Hepatocyte (in vitro differentiated cells): ENCODE measurements around the gene NXPH1.

Experiments used
- EZH2 ChIP-seq: fragments of 200-600 bp; sonication (generic); IDR thresholded peaks from 2 replicates; pipeline ENCODE4 v1.6.1; 2016; ENCODE audit warnings: antibody characterized with exemption, mild to moderate bottlenecking, borderline replicate concordance
- EZH2phosphoT487 ChIP-seq: fragments of 200-600 bp; sonication (generic); IDR thresholded peaks from one replicate; pipeline ENCODE4 v1.6.1; 2018; ENCODE audit warnings: antibody characterized with exemption, mild to moderate bottlenecking, low read depth, moderate library complexity; ENCODE audit not compliant: unreplicated experiment, severe bottlenecking
- TF ChIP-seq, protein P1 (sequence below): fragments of 200-600 bp; sonication (generic); IDR thresholded peaks from 2 replicates; pipeline ENCODE4 v1.5.1; 2016; ENCODE audit warnings: antibody characterized with exemption, mild to moderate bottlenecking; ENCODE audit not compliant: poor library complexity

DNA sequence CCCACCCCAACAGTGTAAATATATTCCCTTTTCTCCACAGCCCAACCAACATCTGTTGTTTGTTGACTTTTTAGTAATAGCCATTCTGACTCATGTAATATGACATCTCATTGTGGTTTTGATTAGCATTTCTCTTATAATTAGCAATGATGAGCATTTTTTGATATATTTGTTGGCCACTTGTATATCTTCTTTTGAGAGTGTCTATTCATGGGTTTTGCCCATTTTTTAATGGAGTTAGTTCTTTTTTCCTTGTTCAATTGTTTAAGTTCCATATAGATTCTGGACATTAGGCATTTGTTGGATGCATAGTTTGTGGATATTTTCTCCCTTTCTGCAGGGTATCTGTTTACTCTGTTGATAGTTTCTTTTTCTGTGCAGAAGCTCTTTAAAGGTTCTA lies 340.1 kb downstream of the NXPH1 start:
- TF ChIP-seq, protein P1, sequence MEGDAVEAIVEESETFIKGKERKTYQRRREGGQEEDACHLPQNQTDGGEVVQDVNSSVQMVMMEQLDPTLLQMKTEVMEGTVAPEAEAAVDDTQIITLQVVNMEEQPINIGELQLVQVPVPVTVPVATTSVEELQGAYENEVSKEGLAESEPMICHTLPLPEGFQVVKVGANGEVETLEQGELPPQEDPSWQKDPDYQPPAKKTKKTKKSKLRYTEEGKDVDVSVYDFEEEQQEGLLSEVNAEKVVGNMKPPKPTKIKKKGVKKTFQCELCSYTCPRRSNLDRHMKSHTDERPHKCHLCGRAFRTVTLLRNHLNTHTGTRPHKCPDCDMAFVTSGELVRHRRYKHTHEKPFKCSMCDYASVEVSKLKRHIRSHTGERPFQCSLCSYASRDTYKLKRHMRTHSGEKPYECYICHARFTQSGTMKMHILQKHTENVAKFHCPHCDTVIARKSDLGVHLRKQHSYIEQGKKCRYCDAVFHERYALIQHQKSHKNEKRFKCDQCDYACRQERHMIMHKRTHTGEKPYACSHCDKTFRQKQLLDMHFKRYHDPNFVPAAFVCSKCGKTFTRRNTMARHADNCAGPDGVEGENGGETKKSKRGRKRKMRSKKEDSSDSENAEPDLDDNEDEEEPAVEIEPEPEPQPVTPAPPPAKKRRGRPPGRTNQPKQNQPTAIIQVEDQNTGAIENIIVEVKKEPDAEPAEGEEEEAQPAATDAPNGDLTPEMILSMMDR = no peak
- no peak for TF ChIP-seq EZH2
- TF ChIP-seq EZH2phosphoT487 = no peak
